ENCODE data around the gene G6PC2.
"Not testable (repeated sequence)": the region's sequence is repeated elsewhere in the genome, so short reads cannot be mapped to it uniquely, and the experiment has no call there.

Gene G6PC2

DNA sequence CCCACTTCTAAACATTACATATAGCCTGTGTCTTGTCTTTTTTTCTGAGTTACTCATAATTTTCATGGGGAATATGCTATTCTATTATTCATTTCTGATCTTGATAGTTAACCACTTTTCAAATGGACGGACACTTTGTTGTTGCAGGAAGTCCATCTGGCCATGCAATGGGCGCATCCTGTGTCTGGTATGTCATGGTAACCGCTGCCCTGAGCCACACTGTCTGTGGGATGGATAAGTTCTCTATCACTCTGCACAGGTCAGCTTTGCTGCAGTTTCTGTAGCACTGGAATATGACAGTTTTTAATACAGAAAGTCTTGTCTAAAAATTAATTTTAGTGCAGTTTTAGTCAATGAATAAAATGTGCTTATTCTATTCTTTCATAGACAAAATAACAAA is 3.3 kb downstream of the G6PC2 start:
- DNase-seq, result no peak

DNA sequence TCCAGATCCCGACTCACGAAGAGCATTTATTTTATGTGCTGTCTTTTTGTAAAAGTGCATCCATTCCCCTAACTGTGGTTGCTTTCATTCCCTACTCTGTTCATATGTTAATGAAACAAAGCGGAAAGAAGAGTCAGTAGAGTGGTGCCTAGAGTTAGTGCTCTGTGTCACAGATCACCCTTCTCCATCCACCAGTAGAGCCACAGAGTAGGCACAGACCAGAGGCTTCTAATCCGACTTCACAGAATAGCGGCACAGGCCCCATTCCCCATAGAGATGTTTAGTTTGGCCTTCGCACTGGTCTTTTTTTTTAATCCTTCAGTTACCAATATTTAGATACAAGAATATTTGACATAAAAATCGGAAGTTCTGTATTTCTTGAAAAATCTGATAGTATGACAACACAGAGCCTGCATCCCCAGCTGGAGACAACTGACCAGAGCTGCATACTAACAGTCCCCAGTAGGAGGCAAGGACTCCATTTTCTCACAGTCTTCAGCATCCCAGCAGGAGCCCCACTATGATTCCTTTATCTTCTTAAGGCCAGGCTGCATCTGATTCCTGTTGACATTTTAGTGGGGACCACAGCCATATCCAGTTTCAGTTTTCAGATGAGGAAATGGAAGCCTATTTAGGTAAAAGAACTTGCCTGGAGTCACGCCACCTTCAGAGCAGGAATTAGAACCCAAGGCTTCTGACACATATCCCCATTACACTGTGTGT is 7.0 kb downstream of the G6PC2 start:
- no peak for DNase-seq

DNA sequence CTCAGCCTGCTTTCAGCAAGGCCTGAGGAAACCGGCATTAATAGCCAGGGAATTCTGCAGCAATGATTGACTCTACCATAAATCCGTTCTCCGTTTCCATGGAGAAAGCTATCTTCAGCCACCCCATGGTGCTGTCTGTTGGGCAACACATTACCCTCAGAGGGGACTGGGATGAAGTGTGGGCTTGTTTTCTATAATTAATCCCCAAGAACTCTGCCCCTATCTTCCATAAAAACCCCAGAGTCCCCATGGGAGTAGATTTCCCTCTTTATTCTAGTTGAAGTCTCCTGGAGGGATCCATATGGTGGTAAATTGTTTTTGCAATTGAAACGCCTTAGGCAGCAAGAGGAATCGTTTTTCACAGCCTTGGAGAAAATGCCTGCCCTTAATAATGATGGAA is 9.2 kb downstream of the G6PC2 start:
- DNase-seq, result no peak

DNA sequence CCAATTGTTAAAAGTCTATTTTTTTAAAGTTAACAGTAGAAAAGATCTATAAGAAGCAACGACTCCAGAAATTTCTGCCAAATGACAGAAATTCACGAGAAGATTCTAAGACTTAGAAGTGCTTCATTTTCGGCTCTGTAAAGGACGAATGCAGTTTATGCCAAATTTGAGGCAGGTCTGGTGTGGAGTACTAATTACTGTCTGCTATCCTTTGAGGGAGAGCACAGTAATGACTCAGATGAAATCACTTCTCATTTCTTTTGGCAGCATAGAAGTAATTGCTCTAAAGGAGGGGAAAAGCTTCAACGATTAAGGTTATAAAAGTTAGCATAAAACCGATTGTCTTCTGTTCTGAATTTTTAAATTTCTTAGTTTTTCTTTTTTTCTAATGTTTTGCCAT is 11.4 kb downstream of the G6PC2 start:
- DNase-seq, result no peak

DNA sequence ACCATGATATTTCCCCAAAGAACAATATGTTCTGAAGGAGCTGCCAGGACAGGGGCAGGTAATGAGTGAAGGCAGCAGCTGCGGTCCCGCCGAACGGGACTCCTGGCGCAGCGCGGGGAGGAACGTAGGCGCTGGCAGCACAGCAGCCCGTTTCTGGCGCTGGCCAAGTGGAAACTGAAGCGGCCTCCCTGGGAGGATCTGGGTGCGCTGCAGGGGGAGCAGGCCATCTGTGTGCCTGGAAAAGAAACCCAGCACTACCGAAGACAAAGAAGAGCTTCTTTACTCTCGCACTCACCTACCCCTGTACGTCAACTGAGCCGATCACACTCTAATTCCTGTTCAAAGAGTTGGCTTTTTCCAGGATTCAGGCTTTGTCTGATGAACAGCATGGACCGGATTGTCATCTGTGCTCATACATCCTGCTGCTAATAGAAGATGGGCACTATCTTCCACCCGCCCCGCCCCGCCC is 11.8 kb downstream of the G6PC2 start:
- peak in 28 of 56 donors; percentile 1 to 56 (median 9) for DNase-seq

DNA sequence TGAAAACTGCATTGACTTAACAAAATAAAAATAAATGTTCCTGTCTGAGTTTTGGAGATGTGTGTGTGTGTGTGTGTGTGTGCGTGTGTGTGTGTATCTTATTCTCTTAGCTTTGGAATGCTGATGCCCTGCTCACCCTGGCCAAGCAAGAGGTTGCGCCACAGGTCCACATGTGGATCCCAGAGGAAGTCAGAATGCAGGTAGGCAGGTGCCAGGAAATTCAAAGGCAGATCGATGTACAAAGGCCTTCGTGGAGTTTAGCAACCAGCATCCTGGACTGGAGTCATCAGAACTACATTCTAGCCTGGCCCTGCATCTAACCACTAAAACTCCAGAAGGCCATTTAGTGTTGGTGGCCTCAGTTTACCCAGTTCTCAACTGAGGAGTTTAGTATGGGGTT is 12.4 kb downstream of the G6PC2 start:
- DNase-seq, result no peak

DNA sequence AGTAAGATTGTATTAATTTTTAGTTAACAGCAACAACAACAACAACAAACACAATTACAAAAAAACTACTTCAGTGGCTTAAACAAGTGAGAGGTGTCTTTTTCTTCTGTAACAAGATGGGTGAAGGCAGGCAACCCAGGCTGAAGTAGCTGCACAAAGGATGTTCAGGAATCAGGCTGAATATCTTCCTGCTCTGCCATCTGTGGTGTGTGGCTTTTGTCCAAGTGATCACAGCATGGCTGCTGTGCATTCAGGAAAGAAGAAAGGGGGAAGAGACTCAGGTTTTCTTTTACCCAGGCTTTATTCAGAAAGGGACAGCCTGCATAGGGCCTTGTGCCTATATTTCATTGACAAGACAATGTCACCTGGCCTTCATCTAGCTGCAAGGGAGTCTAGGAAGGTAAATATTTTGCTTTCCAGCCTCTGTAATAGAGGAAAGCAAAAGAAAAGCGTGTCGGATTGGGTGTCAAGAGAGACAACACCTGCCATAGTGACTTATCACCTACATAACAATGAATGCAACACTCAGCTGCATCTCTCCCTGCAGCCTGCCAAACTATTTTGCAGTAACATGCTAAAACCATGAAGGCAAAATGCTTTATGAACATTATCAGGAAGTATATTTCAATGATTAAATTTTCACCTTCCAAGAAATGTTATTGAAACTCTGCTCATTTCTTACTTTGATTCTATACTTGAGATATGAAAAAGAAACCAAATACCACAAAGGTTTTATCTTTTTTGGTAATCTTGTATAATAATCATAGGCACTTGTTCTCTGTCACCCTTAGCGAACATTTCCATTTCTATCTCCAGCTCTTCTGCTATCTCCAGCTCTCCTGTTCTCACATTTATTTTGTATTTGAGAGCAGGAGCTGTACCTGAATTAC is 14.6 kb downstream of the G6PC2 start:
- no peak for DNase-seq

DNA sequence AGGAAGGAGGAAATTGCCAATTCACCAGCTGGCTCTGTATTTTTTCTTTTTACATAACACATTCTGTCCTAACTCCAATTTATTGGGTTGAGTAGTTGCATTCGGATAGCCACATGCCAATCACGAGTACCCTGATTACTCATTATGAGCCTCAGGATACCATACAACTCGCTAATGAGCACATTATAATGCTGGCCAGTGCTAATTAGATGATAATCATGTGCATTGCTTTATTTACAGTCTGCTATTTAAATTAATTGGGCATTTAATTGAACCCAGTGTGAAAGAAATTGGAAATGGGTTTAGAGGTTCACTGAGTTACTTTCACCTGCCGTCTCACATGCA is 15.2 kb downstream of the G6PC2 start:
- DNase-seq, result no peak

DNA sequence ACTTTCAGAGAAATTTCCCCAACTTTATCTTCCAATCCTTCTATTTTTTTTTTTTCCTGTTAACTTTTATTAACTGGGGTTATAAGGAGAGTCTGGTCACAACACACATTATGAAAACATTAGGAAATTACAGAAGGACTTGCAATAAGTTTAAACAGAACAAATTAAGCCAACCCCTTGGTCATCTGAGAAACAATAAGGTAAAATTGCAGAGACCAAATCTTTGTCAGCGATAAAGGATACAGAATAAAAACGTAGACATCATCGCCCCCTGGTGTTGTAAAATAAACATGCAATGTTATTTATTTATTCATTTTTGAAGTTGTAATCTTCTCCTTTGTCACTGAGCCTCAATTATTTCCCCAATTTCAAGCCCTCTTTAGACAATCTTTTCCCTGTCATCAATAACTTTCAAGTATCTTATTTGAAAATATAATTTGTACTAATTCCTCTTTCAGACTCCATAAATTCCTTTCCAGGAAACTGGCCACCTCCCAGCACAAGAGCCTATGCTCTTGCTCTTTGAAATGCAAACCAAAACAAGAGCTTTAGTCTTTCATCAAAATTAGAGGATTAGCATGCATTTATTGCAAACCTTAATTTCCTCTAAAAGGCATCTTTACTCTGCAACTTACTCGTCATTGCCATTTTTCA is 19.5 kb downstream of the G6PC2 start:
- DNase-seq, result no peak

DNA sequence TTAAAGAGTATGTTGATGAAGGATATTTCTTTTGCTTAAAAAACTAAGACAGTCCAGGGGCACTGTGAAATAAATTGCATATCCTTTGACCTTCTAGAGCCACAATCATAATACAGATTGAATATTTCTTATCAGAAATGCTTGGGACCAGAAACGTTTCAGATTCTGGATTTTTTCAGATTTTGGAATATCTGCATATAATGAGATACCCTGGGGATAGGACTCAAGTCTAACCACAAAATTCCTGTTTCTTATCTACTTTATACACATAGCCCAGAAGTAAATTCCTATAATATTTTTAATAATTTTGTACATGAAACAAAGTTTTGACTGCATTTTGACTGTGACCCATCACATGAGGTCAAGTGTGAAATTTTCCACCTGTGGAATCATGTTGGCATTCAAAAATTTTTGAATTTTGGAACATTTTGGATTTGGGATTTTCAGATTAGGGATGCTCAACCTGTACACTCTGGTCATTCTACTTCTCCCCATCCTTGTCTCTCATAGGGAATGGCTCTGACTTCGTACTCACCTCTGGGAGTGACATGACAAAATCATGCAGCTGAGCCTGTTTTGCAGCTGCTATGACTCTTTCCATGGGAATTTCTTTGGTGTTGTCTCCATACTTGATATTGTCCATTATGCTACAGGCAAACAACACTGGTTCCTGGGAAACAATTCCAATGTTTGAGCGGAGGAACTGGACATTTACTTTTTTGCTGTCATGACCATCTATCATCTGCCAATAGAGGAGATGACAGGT is 25.7 kb downstream of the G6PC2 start:
- DNase-seq, result no peak

DNA sequence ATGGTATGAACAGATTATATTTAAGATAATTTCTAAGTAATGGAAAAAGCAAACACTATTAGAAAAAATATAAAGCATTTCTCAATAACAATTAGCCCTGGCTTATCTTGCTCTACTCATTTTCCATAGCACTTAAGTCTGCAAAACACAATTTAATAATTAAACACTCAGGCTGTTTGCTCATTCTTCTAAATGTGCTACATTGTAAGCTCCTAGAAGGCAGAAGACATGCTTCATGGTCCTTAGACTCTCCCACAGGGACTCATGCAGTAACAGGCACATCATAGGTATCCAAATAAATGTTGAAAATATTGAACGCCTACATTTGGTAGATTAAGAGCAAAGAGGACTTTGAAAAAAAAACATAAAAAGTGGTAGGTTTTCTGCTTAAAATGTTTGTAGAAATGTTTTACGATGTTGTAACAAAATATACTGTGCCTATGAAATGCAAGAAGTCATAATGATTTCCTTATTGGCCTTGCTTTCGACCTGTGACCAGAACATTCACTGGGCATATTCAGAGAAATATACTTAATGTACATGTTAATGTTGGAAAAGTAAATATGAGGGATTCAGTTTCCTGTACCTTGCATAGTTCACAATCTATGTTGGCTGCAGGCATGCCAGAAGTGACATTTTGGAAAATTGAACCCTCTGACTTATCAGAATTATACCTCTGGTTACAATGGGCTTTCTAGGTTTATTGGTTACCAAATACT is 27.2 kb downstream of the G6PC2 start:
- no peak for DNase-seq

DNA sequence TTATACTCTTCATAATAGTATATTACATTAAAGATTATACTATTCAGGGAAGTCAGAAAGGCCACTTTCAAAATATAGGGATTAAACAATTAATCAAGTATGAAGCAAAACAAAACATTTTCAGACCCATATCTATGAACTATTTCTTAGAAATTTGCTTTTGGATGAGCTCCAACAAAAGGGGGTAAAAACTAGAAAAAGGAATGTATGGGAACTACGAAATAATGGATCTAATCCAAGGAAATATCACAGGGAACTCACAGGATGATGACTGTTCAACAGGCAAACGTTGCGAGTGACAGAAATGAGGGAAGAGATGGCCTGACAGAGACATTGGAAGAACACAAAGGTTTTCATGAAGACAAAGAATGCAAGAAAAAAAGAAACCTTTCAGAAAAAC is 27.9 kb downstream of the G6PC2 start:
- DNase-seq, result no peak

DNA sequence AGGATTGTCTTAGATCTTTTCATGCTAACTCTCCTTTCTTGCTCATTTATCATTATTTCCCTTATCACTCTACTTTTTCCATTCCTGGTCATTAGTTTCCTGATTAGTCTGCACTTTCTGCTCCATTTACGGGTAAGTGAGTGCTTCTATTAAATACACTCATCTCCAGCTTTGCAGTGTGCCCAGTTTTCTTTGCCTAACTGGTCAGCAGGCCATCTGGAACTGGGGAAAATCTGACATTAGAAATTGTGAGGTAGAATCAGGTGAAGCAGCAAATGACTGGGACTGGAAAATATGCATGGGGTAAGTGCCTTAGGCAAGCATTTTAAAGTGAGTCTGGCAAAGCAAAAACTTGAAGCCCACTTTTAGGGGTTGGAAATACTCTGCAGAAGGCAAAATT is 29.2 kb downstream of the G6PC2 start:
- no peak for DNase-seq

DNA sequence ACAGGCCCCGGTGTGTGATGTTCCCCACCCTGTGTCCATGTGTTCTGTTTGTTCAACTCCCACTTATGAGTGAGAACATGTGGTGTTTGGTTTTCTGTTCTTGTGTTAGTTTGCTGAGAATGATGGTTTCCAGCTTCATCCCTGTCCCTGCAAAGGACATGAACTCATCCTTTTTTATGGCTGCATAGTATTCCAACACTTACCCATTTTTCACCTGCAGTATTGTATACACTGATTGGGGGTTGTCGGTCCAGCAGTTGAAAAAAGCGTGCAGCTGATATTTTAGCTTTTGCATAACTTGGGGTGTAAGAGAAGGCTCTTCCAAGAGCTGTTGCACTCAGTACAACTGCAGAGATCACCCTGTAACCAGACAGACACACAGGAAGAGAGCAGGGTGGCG is 31.1 kb downstream of the G6PC2 start:
- DNase-seq, result not testable (repeated sequence)

DNA sequence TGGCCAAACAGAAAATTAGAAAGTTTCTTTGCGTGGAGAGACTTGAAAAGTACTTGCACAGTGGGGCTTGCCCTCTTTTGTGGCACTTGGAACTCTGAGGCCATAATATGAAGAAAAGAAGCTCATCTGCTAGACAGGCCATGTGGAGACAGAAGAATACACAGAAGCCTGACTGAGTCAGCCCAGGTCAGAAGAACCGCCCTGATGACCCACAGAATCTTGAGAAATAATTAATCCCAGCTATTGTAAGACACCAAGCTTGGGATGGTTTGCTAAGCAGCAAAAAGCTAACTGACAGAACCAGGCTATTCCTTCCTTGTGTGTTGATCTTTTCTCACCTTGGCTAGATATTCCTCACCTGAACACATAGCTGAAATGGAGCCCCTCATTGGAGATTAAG is 33.7 kb downstream of the G6PC2 start:
- DNase-seq, result no peak

DNA sequence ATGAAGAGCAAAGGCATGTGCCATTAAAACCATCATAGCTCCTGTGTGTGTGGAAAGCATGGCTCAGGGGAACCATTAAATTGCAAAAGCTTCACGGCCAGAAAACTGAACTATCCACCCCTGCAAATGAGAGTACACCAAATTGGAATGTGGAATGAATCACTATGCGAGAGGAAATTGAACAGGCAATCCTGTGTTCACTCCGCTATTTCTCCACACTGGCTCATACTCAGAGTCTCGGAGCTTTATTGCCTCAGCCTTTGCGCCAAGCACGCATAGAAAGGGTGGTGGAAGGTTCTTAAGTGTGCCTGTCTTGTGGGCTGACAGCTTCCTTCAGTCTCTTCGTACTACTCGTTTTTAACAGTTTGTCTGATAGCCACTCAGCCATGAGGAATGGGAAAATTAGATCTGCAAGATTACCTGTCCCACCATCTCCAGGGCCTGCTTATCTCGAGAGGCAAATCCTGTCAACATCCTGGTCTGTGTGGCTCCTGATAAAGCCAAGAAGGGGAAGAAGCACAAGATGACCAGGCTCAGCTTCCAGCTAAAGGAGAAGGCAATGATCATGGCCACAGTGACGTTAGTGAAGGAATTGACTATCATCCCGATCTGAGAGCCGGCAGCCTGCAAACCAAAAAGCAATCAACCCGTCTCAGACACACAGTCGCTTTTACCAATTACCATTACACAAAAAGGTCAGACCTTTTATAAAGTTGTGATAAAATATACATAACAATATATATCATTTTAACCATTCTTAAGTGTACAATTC is 34.9 kb downstream of the G6PC2 start:
- DNase-seq, result no peak

DNA sequence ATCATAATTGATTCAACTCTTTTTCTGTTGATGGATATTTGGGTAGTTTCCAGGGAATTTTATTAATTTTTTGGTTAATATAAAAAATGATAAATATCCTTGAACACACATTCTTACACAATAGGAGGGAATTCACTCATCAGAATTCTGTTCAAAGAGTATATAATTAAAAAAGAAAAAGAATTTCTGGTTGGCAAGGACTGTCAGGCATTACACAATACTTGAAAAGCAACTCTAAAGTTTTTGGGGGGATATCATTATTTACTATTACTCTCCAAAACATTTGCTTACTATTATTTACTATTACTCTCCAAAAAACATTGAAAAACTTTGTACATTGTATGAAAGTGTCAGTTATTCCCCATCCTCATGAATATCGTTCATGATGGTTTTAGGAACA is 38.0 kb downstream of the G6PC2 start:
- no peak for DNase-seq

DNA sequence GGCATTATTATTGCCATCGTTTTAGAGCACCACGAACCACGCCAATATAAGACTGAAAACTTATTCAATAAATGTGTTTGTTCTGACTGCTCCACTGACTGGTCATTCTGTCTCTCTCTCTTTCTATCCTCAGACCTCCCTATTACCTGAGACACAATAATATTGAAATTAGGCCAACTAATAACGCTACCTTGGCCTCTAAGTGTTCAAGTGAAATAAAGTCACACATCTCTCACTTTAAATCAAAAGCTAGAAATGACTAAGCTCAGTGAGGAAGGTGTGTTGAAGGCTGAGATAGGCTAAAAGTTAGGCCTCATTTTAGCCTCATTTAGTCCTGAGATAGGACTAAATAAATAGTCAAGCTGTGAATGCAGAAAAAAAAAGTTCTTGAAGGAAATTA is 38.8 kb downstream of the G6PC2 start:
- DNase-seq, result no peak

DNA sequence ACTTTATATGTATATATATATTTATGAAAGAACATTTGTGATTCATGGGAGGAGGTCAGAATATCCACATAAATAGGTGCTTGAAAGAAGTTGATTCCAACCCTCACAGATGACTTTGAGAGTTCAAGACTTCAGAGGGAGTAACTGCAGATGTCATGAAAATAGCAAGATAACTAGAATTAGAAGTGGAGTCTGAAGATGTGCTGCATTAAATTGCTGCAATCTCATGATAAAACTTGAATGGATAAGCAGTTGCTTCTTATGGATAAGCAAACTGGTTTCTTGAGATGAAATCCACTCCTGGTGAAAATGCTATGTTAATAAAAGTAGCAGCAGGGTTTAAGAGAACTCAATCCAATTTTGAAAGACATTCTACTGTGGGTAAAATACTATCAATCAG is 40.2 kb downstream of the G6PC2 start:
- no peak for DNase-seq

DNA sequence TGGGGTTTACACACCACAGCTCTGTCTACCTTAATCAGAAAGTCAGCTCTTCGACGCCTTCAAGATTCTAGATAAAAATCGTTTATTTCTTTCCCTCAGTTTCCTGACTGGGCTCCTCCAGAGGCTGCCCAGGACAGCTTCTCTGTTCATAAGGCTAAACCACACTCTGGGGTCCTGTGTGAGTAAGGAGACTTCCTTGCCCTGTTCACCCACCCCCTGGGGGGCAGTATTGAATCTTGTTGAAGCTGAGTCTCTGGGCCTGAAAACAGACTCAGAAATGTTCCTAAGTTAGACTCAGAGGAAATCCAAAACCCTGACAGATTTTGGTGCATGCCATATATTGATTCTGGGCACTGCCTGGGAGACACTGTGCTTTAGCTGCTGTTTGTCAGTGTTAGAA is 43.0 kb downstream of the G6PC2 start:
- DNase-seq, result no peak

All from nucleus accumbens (tissue), 56 donors.